A549 treated with CORT108297 at 1 μM for 4 hours (cell line): Measurements from ENCODE around the gene OGDH. TPM values are rescaled to one million over a fixed set of nuclear protein-coding genes. Genes with fewer than 3 reads are reported as not detected.

ENCODE experiments used
- total RNA-seq: library from RNA; stranded (reverse); fragments of 200-300 nt; extraction: Qiagen RNA extraction; gene quantifications from 5 replicates; pipeline ENCODE4 v1.2.3, GENCODE V29; 2022

Gene OGDH
- total RNA-seq, result 25.1 to 32.4 TPM (median 30.1 TPM) in 5 replicates

GRCh38 chr7:44606341-44607140 lies at the start of gene OGDH:
OGDH (plus strand) TSS chr7:44606627; CDS start chr7:44624344, 17,717 bp downstream.

DNA sequence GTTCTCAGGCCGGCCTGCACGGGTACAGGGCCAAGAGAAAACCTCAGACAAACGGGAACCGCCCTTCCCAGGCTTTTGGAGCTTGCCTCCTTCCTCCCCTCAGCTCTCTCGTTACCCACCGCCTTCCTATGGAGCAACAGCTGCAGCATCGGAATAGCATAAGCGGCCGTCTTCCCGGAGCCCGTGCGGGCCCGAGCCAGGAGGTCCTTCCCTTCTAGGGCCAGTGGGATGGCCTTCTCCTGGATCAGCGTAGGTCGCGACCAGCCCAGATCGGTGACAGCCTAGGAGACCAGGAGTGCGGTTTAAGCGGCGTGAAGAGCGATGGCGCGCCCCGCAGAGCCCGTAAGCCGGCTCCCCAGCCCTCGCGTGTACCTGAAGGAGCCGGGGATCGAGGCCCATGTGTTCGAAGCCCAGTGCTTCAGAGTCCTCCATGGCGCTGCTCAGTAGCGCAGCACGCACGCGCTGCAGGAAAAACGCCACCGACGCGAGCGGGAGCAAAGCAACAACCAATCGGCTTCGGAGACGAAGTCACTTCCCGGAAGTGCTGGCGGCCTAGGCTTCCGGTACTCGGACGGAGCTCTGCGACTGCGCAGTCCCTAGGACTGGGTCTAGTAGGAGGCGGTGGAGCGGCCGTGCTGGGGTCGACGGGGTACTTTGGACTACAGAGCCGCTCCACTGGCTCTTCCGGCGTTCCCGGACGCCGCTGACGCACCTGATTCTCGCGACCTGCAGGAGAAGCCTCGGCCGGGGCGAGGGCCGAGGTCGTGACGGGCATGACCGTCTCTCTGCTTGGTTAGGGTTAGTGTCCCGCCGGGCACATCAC lies 32.8 kb upstream of the OGDH start, which contains the start of gene DDX56:
Gene DDX56, minus strand, starts transcription at position 445 of the 823 bp plus-strand sequence. Its CDS starts 13 bp downstream, at position 432.

GRCh38 chr7:44581879-44582603 lies 24.4 kb upstream of the OGDH start, which contains the start of gene TMED4:
TMED4 (minus strand) TSS chr7:44582231; CDS start chr7:44582206, 25 bp downstream.

GRCh38 chr7:44748045-44748947 lies 141.9 kb downstream of the OGDH start, which contains the start of gene ZMIZ2:
ZMIZ2 (plus strand) TSS chr7:44748847; CDS start chr7:44756250, 7,403 bp downstream.

Other genes starting within 250 kb of the OGDH start
- 50.9 to 62.9 TPM (median 58.9 TPM) in 5 replicates for gene NUDCD3, start 116.0 kb upstream of the OGDH start, total RNA-seq
- 0.01 to 0.08 TPM (median 0.06 TPM) in 5 replicates for gene NPC1L1, start 65.3 kb upstream of the OGDH start, total RNA-seq
- gene DDX56, start 32.7 kb upstream of the OGDH start, total RNA-seq, result 110 to 137 TPM (median 121 TPM) in 5 replicates
- 48.2 to 54.9 TPM (median 51.8 TPM) in 5 replicates for gene TMED4, start 24.4 kb upstream of the OGDH start, total RNA-seq
- 23.8 to 37.5 TPM (median 36.2 TPM) in 5 replicates for gene ZMIZ2, start 142.2 kb downstream of the OGDH start, total RNA-seq
- 4,985 to 6,331 TPM (median 5,123 TPM) in 5 replicates for gene PPIA, start 190.1 kb downstream of the OGDH start, total RNA-seq
- gene H2AZ2, start 241.5 kb downstream of the OGDH start, total RNA-seq, result 205 to 269 TPM (median 258 TPM) in 5 replicates